ENCODE data around the gene NDUFB8.

GRCh38 chr10:100531761-100532160, 2.1 kb upstream of the NDUFB8 start:
- no peak for TF ChIP-seq CTCF (conservative IDR thresholded peaks at IDR 0.05 in 1 of 2, IDR thresholded peaks at IDR 0.05 in 1 of 2; ENCODE audit: low read depth in 1 of 2, low read length in 2 of 2)
- TF ChIP-seq EZH2 (IDR thresholded peaks at IDR 0.05; ENCODE audit: low read length, missing control alignments), result no peak

Measured in fibroblast of lung (primary cell).